ENCODE measurements around the gene CEP131.

CEP131 gene

GRCh38 chr17:81233811-81234505 lies 11.2 kb upstream of the CEP131 start:
- H3K9me3 ChIP-seq (ENCODE audit: control insufficient read depth in 2 of 2, low read length in 2 of 2) = no peaks in the 10 kb centered on the region
- H3K27me3 ChIP-seq (ENCODE audit: control insufficient read depth in 2 of 2, insufficient read depth in 2 of 2, low read length in 2 of 2) = no peaks in the 10 kb centered on the region
- H3K9ac ChIP-seq (ENCODE audit: low read depth in 1 of 2, low read length in 2 of 2) = no peak overlapping the region
- H3K36me3 ChIP-seq (ENCODE audit: control insufficient read depth in 2 of 2, insufficient read depth in 2 of 2, low read length in 2 of 2) = peaks cover 18 to 34% of the 10 kb centered on the region in 2 donors
- H3K27ac ChIP-seq (ENCODE audit: low read depth in 2 of 2, low read length in 2 of 2) = no peak overlapping the region
- peaks cover 9 to 10% of the 10 kb centered on the region in 2 donors for H3K4me1 ChIP-seq (ENCODE audit: control insufficient read depth in 2 of 2, insufficient read depth in 2 of 2, low read length in 2 of 2)
- H3K4me3 ChIP-seq (ENCODE audit: low read length in 2 of 2) = no peak overlapping the region

DNA sequence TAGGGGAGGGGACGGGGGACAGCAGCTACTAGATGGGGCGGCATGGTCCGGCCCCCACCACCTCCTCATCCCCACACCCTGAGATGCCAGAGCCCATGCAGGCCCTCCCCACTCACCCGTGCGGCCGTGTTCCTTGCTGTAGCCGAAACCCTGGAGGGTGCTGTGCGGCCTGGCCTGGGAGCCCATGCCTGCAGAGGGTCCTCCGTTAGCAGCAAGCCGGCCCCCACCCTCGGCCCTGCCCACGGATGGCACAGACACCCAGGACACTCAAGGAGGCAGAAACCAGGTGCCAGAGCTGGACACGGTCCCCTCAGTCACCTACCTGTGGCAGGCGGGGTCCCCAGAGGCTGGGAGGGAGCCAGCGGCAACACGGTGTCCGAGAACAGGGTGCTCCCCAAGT lies 10.6 kb upstream of the CEP131 start:
- Histone ChIP-seq H3K36me3 (ENCODE audit: control insufficient read depth in 2 of 2, insufficient read depth in 2 of 2, low read length in 2 of 2) (peaks cover 18 to 34% of the 10 kb centered on the region in 2 donors), H3K27ac (ENCODE audit: low read depth in 2 of 2, low read length in 2 of 2) (no peak overlapping the region), H3K4me1 (ENCODE audit: control insufficient read depth in 2 of 2, insufficient read depth in 2 of 2, low read length in 2 of 2) (peaks cover 10 to 11% of the 10 kb centered on the region in 2 donors), H3K27me3 (ENCODE audit: control insufficient read depth in 2 of 2, insufficient read depth in 2 of 2, low read length in 2 of 2) (no peaks in the 10 kb centered on the region), H3K9ac (ENCODE audit: low read depth in 1 of 2, low read length in 2 of 2) (no peak overlapping the region), H3K9me3 (ENCODE audit: control insufficient read depth in 2 of 2, low read length in 2 of 2) (no peaks in the 10 kb centered on the region), H3K4me3 (ENCODE audit: low read length in 2 of 2) (no peak overlapping the region)

- Histone ChIP-seq H3K9ac (ENCODE audit: low read depth in 1 of 2, low read length in 2 of 2) (no peak overlapping the region), H3K4me1 (ENCODE audit: control insufficient read depth in 2 of 2, insufficient read depth in 2 of 2, low read length in 2 of 2) (peaks cover 5 to 7% of the 10 kb centered on the region in 2 donors), H3K27me3 (ENCODE audit: control insufficient read depth in 2 of 2, insufficient read depth in 2 of 2, low read length in 2 of 2) (no peaks in the 10 kb centered on the region), H3K36me3 (ENCODE audit: control insufficient read depth in 2 of 2, insufficient read depth in 2 of 2, low read length in 2 of 2) (peaks cover 18 to 34% of the 10 kb centered on the region in 2 donors), H3K27ac (ENCODE audit: low read depth in 2 of 2, low read length in 2 of 2) (no peak overlapping the region), H3K4me3 (ENCODE audit: low read length in 2 of 2) (no peak overlapping the region), H3K9me3 (ENCODE audit: control insufficient read depth in 2 of 2, low read length in 2 of 2) (no peaks in the 10 kb centered on the region)
Observed at GRCh38 chr17:81232616-81233241, 10.0 kb upstream of the CEP131 start.

DNA sequence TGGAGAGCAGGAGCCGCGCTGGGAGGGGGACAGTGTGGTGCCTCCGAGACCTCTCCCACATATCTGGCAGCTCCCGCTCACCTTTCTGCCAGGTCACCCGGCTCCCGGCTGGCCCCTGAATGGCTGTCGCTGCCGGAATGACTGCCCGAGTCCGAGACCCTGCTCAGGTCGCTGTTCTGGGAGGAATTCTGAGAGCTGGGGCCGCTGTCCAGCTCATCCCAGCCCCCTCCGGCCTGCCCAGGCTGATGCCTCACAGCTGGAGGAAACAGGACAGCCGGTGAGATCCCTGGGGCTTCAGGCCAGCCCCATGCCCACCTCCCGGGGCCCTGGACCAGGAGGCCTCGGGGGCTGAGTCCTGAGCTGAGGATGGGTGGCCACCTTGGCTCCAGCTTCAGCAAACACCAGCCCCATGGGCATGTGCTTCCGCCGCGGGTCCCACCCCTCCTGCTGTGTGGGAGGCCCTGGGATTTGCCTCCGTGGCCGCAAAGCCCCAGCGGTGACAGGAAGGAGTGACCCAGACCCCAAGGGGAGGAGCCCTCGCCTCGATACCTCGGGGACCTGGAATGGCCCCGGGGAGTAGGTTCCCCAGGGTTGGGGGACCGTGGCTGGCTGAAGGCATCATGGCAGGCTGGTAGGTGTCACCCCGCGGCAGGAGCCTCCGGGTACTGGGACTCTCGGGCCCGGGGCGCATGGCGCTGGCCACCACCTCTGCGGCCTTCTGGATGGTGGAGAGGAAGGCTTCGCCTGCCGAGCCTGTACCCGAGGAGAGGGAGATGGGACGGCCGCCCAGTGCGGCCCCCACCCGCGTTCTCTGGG lies 9.2 kb upstream of the CEP131 start:
- no peak overlapping the region for H3K4me3 ChIP-seq (ENCODE audit: low read length in 2 of 2)
- H3K9me3 ChIP-seq (ENCODE audit: control insufficient read depth in 2 of 2, low read length in 2 of 2) = no peaks in the 10 kb centered on the region
- no peak overlapping the region for H3K9ac ChIP-seq (ENCODE audit: low read depth in 1 of 2, low read length in 2 of 2)
- peaks cover 0 to 2% of the 10 kb centered on the region in 2 donors for H3K4me1 ChIP-seq (ENCODE audit: control insufficient read depth in 2 of 2, insufficient read depth in 2 of 2, low read length in 2 of 2)
- H3K27ac ChIP-seq (ENCODE audit: low read depth in 2 of 2, low read length in 2 of 2) = no peak overlapping the region
- no peaks in the 10 kb centered on the region for H3K27me3 ChIP-seq (ENCODE audit: control insufficient read depth in 2 of 2, insufficient read depth in 2 of 2, low read length in 2 of 2)
- H3K36me3 ChIP-seq (ENCODE audit: control insufficient read depth in 2 of 2, insufficient read depth in 2 of 2, low read length in 2 of 2) = peaks cover 18 to 34% of the 10 kb centered on the region in 2 donors

- Histone ChIP-seq H3K27ac (ENCODE audit: low read depth in 2 of 2, low read length in 2 of 2) (no peak overlapping the region), H3K4me1 (ENCODE audit: control insufficient read depth in 2 of 2, insufficient read depth in 2 of 2, low read length in 2 of 2) (peaks cover 0 to 2% of the 10 kb centered on the region in 2 donors), H3K4me3 (ENCODE audit: low read length in 2 of 2) (no peak overlapping the region), H3K36me3 (ENCODE audit: control insufficient read depth in 2 of 2, insufficient read depth in 2 of 2, low read length in 2 of 2) (peaks cover 18 to 34% of the 10 kb centered on the region in 2 donors), H3K9me3 (ENCODE audit: control insufficient read depth in 2 of 2, low read length in 2 of 2) (no peaks in the 10 kb centered on the region), H3K27me3 (ENCODE audit: control insufficient read depth in 2 of 2, insufficient read depth in 2 of 2, low read length in 2 of 2) (no peaks in the 10 kb centered on the region), H3K9ac (ENCODE audit: low read depth in 1 of 2, low read length in 2 of 2) (no peak overlapping the region)
Observed at GRCh38 chr17:81231121-81231645, 8.4 kb upstream of the CEP131 start.

DNA sequence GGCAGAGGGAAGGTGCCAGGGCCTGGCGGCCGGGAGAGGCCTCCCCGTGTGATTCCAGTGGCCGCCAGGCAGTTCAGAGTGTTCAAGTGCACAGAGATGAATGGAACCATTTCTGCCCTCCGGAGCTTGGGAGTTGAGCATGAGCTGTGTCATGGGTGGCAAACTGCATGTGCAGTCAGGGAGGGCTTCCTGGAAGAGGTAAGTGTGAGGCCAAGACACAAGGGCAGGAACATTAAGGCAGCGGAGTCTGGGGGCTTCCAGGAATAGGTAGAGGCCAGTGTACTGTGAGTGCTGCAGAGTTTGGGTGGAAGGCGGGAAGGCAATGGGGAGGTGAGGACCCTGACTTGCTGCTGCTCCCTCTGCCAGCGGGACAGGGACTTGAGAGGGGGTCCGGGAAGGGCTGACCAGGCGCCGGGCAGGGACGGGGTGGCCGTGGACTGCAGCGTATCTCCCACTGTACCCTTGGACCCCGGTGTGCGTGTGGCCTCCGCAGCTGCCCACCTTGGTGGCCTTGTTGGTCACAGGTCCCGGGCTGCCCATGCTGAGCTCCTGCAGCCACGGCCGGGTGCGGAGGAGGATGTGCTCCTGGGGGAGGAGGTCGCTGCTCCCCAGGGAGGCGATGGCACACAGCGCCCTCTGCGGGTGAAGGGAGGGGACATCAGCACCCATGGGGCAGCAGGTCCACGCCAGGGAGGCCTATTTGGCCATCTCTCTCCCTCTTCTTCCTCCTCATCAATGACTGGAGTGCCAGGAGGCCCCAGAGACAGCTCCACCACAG lies 7.5 kb upstream of the CEP131 start:
- H3K36me3 ChIP-seq (ENCODE audit: control insufficient read depth in 2 of 2, insufficient read depth in 2 of 2, low read length in 2 of 2) = peaks cover 18 to 34% of the 10 kb centered on the region in 2 donors
- no peak overlapping the region for H3K27ac ChIP-seq (ENCODE audit: low read depth in 2 of 2, low read length in 2 of 2)
- no peaks in the 10 kb centered on the region for H3K27me3 ChIP-seq (ENCODE audit: control insufficient read depth in 2 of 2, insufficient read depth in 2 of 2, low read length in 2 of 2)

GRCh38 chr17:81229666-81229920 lies 6.8 kb upstream of the CEP131 start:
- Histone ChIP-seq H3K9me3 (ENCODE audit: control insufficient read depth in 2 of 2, low read length in 2 of 2) (no peaks in the 10 kb centered on the region), H3K9ac (ENCODE audit: low read depth in 1 of 2, low read length in 2 of 2) (no peak overlapping the region), H3K36me3 (ENCODE audit: control insufficient read depth in 2 of 2, insufficient read depth in 2 of 2, low read length in 2 of 2) (peaks cover 18 to 34% of the 10 kb centered on the region in 2 donors), H3K4me1 (ENCODE audit: control insufficient read depth in 2 of 2, insufficient read depth in 2 of 2, low read length in 2 of 2) (peaks cover 0 to 2% of the 10 kb centered on the region in 2 donors), H3K4me3 (ENCODE audit: low read length in 2 of 2) (no peak overlapping the region), H3K27me3 (ENCODE audit: control insufficient read depth in 2 of 2, insufficient read depth in 2 of 2, low read length in 2 of 2) (no peaks in the 10 kb centered on the region), H3K27ac (ENCODE audit: low read depth in 2 of 2, low read length in 2 of 2) (no peak overlapping the region)

More for the DNA sequence above, 7.5 kb upstream of the CEP131 start:
- no peak overlapping the region for H3K9ac ChIP-seq (ENCODE audit: low read depth in 1 of 2, low read length in 2 of 2)
- H3K4me1 ChIP-seq (ENCODE audit: control insufficient read depth in 2 of 2, insufficient read depth in 2 of 2, low read length in 2 of 2) = peaks cover 0 to 2% of the 10 kb centered on the region in 2 donors
- H3K9me3 ChIP-seq (ENCODE audit: control insufficient read depth in 2 of 2, low read length in 2 of 2) = no peaks in the 10 kb centered on the region
- no peak overlapping the region for H3K4me3 ChIP-seq (ENCODE audit: low read length in 2 of 2)

DNA sequence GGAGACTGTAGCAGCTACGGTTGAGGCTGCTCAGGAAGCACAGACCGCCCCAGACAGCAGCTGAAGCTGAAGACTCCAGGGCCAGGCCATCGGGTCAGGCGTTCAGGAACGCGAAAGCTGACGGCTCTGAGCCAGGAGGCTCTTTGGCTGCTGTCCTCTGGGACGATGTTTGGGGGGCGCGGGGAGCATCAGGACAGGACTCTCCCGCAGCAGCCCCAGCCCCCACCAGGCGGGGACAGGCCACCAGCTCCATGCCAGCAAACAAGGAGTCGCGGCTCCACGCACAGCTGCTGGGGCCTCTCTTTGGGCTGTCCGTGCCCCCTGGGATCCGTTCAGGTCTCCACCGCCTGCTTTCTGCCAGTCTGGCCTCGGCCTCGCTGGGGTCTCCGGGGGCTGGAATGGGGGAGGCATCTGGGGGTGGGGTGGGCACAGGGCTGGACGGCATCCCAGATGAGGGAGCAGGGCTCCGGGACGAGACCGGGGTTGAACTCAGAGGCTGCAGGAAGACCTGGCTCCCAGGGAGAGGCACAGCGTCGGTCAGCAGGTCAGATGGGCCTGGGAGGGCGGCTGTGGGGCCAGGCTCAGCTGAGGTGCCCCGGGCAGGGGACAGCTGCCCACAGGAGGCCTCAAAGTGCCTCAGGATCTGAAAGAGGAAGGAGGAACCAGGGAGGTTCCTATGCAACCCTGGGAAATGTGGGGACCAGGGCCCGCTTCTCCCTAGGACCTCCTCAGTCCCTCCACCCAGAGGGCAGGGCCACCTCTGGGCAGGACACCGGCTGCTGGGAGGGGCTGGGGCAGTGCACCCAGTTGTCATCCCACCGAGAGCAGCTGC lies 6.3 kb upstream of the CEP131 start:
- Histone ChIP-seq H3K27ac (ENCODE audit: low read depth in 2 of 2, low read length in 2 of 2) (peak overlapping the region in 1 of 2 donors; percentile 48), H3K4me3 (ENCODE audit: low read length in 2 of 2) (no peak overlapping the region), H3K4me1 (ENCODE audit: control insufficient read depth in 2 of 2, insufficient read depth in 2 of 2, low read length in 2 of 2) (peaks cover 1 to 2% of the 10 kb centered on the region in 2 donors), H3K9me3 (ENCODE audit: control insufficient read depth in 2 of 2, low read length in 2 of 2) (no peaks in the 10 kb centered on the region), H3K36me3 (ENCODE audit: control insufficient read depth in 2 of 2, insufficient read depth in 2 of 2, low read length in 2 of 2) (peaks cover 18 to 34% of the 10 kb centered on the region in 2 donors), H3K27me3 (ENCODE audit: control insufficient read depth in 2 of 2, insufficient read depth in 2 of 2, low read length in 2 of 2) (no peaks in the 10 kb centered on the region), H3K9ac (ENCODE audit: low read depth in 1 of 2, low read length in 2 of 2) (no peak overlapping the region)

DNA sequence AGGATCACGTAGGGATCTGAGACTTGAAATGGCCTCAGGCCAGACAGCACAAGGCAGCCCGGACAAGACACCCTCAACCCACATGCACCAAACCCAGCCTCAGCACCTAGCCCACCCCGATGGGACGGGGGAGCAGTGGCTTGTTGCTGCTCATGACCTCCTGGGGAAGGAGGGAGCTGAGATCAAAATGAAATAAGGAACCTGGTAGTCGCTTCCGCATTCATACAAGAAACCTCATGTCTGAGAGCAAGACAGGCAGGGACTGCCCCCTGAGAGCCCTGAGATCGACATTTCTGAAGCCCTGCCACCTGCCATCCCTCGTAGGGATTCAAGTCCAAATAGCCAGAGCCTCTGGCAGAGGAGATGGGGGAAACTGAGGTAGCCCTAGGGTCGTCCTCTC lies 5.7 kb upstream of the CEP131 start:
- H3K36me3 ChIP-seq (ENCODE audit: control insufficient read depth in 2 of 2, insufficient read depth in 2 of 2, low read length in 2 of 2) = peaks cover 18 to 29% of the 10 kb centered on the region in 2 donors
- peak overlapping the region in 1 of 2 donors; percentile 48 for H3K27ac ChIP-seq (ENCODE audit: low read depth in 2 of 2, low read length in 2 of 2)
- H3K27me3 ChIP-seq (ENCODE audit: control insufficient read depth in 2 of 2, insufficient read depth in 2 of 2, low read length in 2 of 2) = no peaks in the 10 kb centered on the region

More for the DNA sequence above, 5.7 kb upstream of the CEP131 start:
- no peaks in the 10 kb centered on the region for H3K9me3 ChIP-seq (ENCODE audit: control insufficient read depth in 2 of 2, low read length in 2 of 2)
- H3K4me1 ChIP-seq (ENCODE audit: control insufficient read depth in 2 of 2, insufficient read depth in 2 of 2, low read length in 2 of 2) = peaks cover 6% of the 10 kb centered on the region in 2 donors
- H3K9ac ChIP-seq (ENCODE audit: low read depth in 1 of 2, low read length in 2 of 2) = no peak overlapping the region
- no peak overlapping the region for H3K4me3 ChIP-seq (ENCODE audit: low read length in 2 of 2)

Measured in mucosa of rectum (tissue), 2 donors.